Kidney (tissue), 14 donors: Measurements from ENCODE around the gene LYPLA2. TPM values are rescaled to one million over a fixed set of nuclear protein-coding genes. Genes with fewer than 3 reads are reported as not detected.

ENCODE experiments used
- DNase-seq, 5 donors: peaks; one replicate each; pipeline ENCODE4 v3.0.0-alpha.2; 2013 to 2020
- FAIRE-seq: peaks from 2 replicates; lab custom pipeline; 2012; peaks lifted over from hg19 to GRCh38; lab: Jason Lieb, UNC
- H3K27ac ChIP-seq, 2 donors: one replicate each; pipeline ENCODE4 v1.7.0; 2013; ENCODE audit warnings: low read depth in 2 of 2, low read length in 2 of 2, inconsistent platforms in 1 of 2
- H3K27me3 ChIP-seq: one replicate; pipeline ENCODE4 v1.7.1; 2013; ENCODE audit warnings: low read length, inconsistent platforms; ENCODE audit not compliant: control insufficient read depth, insufficient read depth
- H3K36me3 ChIP-seq, 3 donors: one replicate each; pipeline versions ENCODE4 v1.7.0 to v1.7.1; 2013; ENCODE audit warnings: low read length in 3 of 3, control low read depth in 1 of 3, inconsistent platforms in 1 of 3; ENCODE audit not compliant: insufficient read depth in 3 of 3, control insufficient read depth in 2 of 3
- H3K4me1 ChIP-seq, 3 donors: one replicate each; pipeline versions ENCODE4 v1.7.0 to v1.7.1; 2013; ENCODE audit warnings: low read length in 3 of 3, inconsistent platforms in 1 of 3, low read depth in 1 of 3; ENCODE audit not compliant: control insufficient read depth in 2 of 3, insufficient read depth in 2 of 3
- H3K4me3 ChIP-seq, 3 donors: one replicate each; pipeline versions ENCODE4 v1.7.0 to v1.8.1; 2013; ENCODE audit warnings: low read length in 3 of 3, control low read depth in 1 of 3, inconsistent platforms in 1 of 3
- H3K9ac ChIP-seq, 3 donors: one replicate each; pipeline versions ENCODE4 v1.7.0 to v1.7.1; 2013; ENCODE audit warnings: low read length in 3 of 3, control low read depth in 1 of 3, inconsistent platforms in 1 of 3
- H3K9me3 ChIP-seq, 3 donors: one replicate each; pipeline versions ENCODE4 v1.7.0 to v1.7.1; 2013; ENCODE audit warnings: low read length in 3 of 3, control low read depth in 1 of 3, inconsistent platforms in 1 of 3; ENCODE audit not compliant: control insufficient read depth in 2 of 3, insufficient read depth in 1 of 3
- intact Hi-C: fragments of 100-400 bp; cut with DNase I; formaldehyde crosslinking; loops from one replicate; pipeline ENCODE4 v1.11.1; 2022
- polyA plus RNA-seq: library from polyadenylated mRNA; stranded (reverse); fragments of 350-450 nt; fragmentation: Illumina TruSeq; extraction: RNeasy Lipid Tissue Mini Kit (QIAGEN cat#74804); gene quantifications from one replicate; pipeline ENCODE4 v1.2.3, GENCODE V29; 2014; ENCODE audit warnings: low read depth, low replicate concordance; ENCODE audit not compliant: insufficient read depth
- total RNA-seq: library from RNA; stranded (reverse); fragmentation: NEBNext Ultra II Directional; extraction: Animal tissue kit (Norgen Biotek cat#: 25700); gene quantifications from one replicate; pipeline ENCODE4 v1.2.1, GENCODE V29; 2021
- TF ChIP-seq, protein P1 (sequence below): IDR thresholded peaks from 3 replicates; pipeline ENCODE4 v1.5.1; 2012; ENCODE audit warnings: mild to moderate bottlenecking, moderate library complexity, borderline replicate concordance; ENCODE audit not compliant: insufficient read depth; ENCODE audit errors: extremely low read depth
- donor health status: control.
- donor health status: control.
- donor health status: control.
- donor health status: control.
- donor health status: control.
- donor health status: DM: yes; HTN: yes; CAD: no.
- donor health status: Normal renal cell carcinoma (clear cell type).

LYPLA2 gene
- total and polyA plus RNA-seq, 2 donors from 2014 or later = 71.3 to 133 TPM

DNA sequence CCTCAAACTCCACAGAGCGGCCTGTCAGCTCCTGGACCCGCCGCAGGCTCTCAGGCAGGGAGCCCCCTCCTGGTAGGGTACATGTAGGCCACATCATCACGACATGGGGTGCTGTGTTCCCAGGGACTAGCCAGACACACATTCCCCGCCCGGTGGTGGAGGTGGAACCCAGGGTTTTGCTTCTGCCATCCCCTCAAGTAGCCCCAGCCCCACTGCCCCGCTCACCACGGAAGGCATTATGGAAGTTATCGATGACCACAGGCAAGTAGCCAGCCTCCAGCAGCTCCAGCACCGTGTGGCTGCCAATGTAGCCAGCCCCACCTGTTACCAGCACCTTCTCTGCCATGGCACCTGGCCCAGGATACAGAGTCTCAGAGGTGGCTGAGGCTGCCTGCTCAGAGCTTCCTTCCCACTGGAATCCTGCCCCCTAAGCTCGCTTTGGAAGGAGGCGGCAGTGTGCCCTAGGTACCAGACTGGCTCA lies 7.8 kb downstream of the LYPLA2 start:
- intact Hi-C loops = no loop called here
- FAIRE-seq = no peak
- Histone ChIP-seq H3K9me3 (no peaks in the 10 kb centered on the region), H3K27ac (peak overlapping the region; percentile 95 to 96), H3K36me3 (peaks cover 0 to 14% (median 3%) of the 10 kb centered on the region in 3 donors), H3K4me3 (peak overlapping the region in 2 of 3 donors; percentile 76 to 87), H3K9ac (peak overlapping the region in 1 of 3 donors; percentile 38), H3K27me3 (no peaks in the 10 kb centered on the region), H3K4me1 (peaks cover 0 to 27% (median 14%) of the 10 kb centered on the region in 3 donors)
- DNase-seq = peak in 2 of 5 donors; percentile 57 to 76
- TF ChIP-seq, protein P1, sequence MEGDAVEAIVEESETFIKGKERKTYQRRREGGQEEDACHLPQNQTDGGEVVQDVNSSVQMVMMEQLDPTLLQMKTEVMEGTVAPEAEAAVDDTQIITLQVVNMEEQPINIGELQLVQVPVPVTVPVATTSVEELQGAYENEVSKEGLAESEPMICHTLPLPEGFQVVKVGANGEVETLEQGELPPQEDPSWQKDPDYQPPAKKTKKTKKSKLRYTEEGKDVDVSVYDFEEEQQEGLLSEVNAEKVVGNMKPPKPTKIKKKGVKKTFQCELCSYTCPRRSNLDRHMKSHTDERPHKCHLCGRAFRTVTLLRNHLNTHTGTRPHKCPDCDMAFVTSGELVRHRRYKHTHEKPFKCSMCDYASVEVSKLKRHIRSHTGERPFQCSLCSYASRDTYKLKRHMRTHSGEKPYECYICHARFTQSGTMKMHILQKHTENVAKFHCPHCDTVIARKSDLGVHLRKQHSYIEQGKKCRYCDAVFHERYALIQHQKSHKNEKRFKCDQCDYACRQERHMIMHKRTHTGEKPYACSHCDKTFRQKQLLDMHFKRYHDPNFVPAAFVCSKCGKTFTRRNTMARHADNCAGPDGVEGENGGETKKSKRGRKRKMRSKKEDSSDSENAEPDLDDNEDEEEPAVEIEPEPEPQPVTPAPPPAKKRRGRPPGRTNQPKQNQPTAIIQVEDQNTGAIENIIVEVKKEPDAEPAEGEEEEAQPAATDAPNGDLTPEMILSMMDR = no peak

DNA sequence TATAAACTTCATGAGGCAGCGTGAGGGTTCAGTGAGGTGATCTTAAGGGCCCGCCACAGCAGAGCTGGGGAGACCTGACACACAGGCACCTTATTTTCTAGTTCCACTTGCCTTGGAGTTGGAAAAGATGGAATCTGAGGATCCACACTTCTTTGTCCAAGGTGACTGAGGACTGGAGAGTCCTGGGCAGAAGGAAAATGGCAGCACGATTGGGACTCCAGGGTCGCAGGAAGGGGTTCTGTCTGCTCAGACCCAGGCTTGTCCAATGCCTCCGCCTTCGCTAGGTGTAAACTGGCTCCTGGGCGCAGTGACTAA lies 8.3 kb downstream of the LYPLA2 start:
- H3K27me3 ChIP-seq = no peaks in the 10 kb centered on the region
- H3K4me3 ChIP-seq = peak overlapping the region in 2 of 3 donors; percentile 76 to 87
- TF ChIP-seq, protein P1 = no peak
- peaks cover 0 to 27% (median 14%) of the 10 kb centered on the region in 3 donors for H3K4me1 ChIP-seq
- peak overlapping the region in 1 of 3 donors; percentile 38 for H3K9ac ChIP-seq
- FAIRE-seq (no peak), DNase-seq (no peak)
- peaks cover 0 to 14% (median 3%) of the 10 kb centered on the region in 3 donors for H3K36me3 ChIP-seq
- no peaks in the 10 kb centered on the region for H3K9me3 ChIP-seq
- intact Hi-C loops = no loop called here
- peak overlapping the region; percentile 95 to 96 for H3K27ac ChIP-seq

DNA sequence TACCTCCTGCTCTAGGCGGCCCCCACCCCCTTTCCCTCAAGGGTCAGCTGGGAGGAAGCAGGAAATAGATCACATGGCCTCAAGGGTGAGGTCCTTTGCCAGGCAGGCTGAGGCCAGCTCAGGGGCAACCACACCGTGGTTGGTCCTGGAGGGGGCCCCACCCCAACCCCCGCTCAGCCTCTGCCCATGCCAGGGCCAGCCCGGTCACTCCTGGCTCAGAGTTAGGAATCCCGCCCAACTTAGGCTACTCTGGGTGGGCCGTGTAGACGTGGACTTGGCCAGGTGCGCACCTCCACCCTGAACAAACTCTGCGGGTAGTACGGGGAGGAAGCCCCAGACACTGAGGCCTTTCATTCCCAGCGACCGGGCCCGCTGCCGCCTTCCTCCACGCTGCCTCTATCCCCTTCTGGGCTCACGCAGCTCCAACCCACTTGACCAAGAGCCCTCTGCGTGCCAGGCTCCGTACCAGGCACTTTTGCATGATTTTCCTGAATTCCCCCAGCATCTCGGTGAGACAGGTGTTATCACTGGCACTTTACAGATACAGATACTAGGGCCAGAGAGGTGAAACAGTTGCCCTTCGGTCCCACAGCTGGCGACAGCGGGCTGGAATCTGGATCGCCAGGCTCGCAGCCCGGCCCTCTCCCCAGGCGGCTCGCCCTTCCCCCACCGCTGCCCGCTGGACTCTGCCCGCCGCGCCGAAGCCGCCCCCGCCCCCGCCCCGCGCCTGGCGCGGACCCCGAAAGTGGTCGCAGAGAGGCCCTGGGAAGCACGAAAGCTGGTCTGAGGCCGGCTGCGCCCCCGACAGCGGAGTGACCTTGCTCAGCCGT lies 8.8 kb downstream of the LYPLA2 start:
- peaks cover 0 to 14% (median 3%) of the 10 kb centered on the region in 3 donors for H3K36me3 ChIP-seq
- H3K27me3 ChIP-seq = no peaks in the 10 kb centered on the region
- peak overlapping the region; percentile 41 to 78 (median 73) for H3K9ac ChIP-seq
- DNase-seq (peak; percentile 65 to 96 (median 68)), FAIRE-seq (no peak)
- peak overlapping the region; percentile 95 to 96 for H3K27ac ChIP-seq
- intact Hi-C loops = no loop called here
- H3K4me3 ChIP-seq = peak overlapping the region; percentile 50 to 87 (median 76)
- peaks cover 0 to 25% (median 14%) of the 10 kb centered on the region in 3 donors for H3K4me1 ChIP-seq
- TF ChIP-seq, protein P1 = no peak
- no peaks in the 10 kb centered on the region for H3K9me3 ChIP-seq
